ENCODE results near the gene HSPA6. TPM values are rescaled to one million over a fixed set of nuclear protein-coding genes. Genes with fewer than 3 reads are reported as not detected.
A peak's percentile ranks its signal among the peaks of the same experiment; 100 is the strongest.

The HSPA6 gene
- total RNA-seq, 3 donors from 2014 or later = 1.3 to 17.1 (median 5.3) TPM

DNA sequence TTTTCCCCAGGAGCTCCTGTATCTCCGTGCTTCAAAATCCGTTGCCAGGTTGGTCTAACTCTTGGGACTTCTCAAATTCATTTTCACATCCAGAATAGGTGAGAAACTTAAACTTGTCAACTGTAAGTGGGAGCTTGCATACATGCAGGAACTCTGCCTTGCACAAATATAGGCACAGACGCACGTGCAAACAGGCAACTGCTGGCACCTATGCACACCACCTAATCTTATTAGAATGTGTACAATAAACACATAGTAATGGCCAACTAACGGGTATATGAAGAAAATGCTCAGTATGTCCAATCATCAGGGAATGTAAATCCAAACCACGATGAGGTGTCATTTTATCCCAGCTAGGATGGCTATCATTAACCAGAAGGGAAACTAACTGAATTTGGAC lies 41.7 kb upstream of the HSPA6 start:
- H3K36me3 ChIP-seq = no peaks in the 10 kb centered on the region
- H3K27me3 ChIP-seq = peaks cover 0 to 27% of the 10 kb centered on the region in 2 donors
- H3K4me1 ChIP-seq = no peaks in the 10 kb centered on the region
- H3K4me3 ChIP-seq = no peak overlapping the region
- no peak overlapping the region for H3K27ac ChIP-seq
- H3K9me3 ChIP-seq = no peaks in the 10 kb centered on the region
- intact Hi-C loops (cut with DNase I; ENCODE audit: low total_unique reads) = loop anchor here (10.0 kb wide), 1 partner anchor 262 kb away; the partner anchor contains the start of gene DUSP12
- no peak for TF ChIP-seq POLR2AphosphoS5 (IDR thresholded peaks at IDR 0.05)
- no peak for TF ChIP-seq CTCF (IDR thresholded peaks at IDR 0.05)
- TF ChIP-seq POLR2A (IDR thresholded peaks at IDR 0.05) = no peak
- DNase-seq (ENCODE audit: low spot score in 2 of 2) = no peak

GRCh38 chr1:161483361-161483760 lies 41.0 kb upstream of the HSPA6 start:
- TF ChIP-seq POLR2A (IDR thresholded peaks at IDR 0.05) (no peak), POLR2AphosphoS5 (IDR thresholded peaks at IDR 0.05) (no peak), CTCF (IDR thresholded peaks at IDR 0.05) (no peak)
- intact Hi-C loops (cut with DNase I; ENCODE audit: low total_unique reads) = loop anchor here (10.0 kb wide), 1 partner anchor 261 kb away; the partner anchor contains the start of gene DUSP12

GRCh38 chr1:161484613-161485012 lies 39.7 kb upstream of the HSPA6 start:
- intact Hi-C loops (cut with DNase I; ENCODE audit: low total_unique reads) = loop anchor here (10.0 kb wide), 1 partner anchor 260 kb away; the partner anchor contains the start of gene DUSP12
- TF ChIP-seq CTCF (IDR thresholded peaks at IDR 0.05) (no peak), POLR2A (IDR thresholded peaks at IDR 0.05) (no peak), POLR2AphosphoS5 (IDR thresholded peaks at IDR 0.05) (no peak)

More at GRCh38 chr1:161483361-161483760, 41.0 kb upstream of the HSPA6 start:
- DNase-seq (ENCODE audit: low spot score in 2 of 2) = no peak
- H3K9me3 ChIP-seq = no peaks in the 10 kb centered on the region
- H3K4me1 ChIP-seq = no peaks in the 10 kb centered on the region
- H3K4me3 ChIP-seq = no peak overlapping the region
- no peaks in the 10 kb centered on the region for H3K36me3 ChIP-seq
- H3K27me3 ChIP-seq = peaks cover 0 to 27% of the 10 kb centered on the region in 2 donors
- no peak overlapping the region for H3K27ac ChIP-seq

DNA sequence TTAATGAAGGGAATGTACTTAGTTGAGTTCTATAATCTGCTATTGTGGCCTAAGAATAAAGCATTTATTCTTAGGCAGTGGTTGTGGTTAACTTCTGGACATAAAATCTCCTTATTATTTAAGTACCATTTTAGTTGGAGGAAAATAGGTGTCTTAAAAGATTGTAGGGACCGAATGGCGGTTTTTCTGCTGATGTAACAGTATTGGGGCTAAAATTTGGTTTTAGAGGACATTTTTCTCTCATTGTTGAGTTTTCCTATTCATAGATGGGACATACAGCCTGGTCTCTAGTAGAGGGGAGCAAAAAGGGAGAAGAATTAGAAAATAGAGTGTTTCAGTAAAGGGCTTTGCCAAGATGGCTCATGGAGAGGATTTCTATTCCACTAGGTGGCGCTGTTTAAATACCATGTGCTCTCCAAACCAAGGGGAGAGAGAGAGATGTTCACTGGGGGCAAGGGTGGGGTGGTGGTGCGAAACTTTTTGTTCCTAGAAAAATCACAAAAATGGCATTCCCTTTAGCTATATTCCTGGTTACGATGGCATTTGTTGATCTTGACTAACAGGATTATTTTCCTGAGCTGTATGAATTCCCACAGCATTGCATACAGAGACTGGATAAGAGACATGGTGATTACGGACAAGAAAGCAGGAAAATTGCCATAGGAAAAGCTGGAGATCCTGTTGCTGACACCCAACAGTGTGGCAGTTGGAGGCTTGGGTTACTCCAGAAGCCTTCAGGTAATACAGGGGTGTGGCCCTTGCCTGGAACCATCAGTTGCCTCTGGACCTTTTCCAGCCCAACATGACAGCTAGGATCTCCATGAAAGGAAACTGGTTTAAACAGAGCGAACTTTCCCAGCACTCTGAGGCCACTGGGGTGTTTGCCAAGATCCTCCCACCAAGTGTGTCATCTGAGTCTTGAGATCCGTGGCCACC lies 37.3 kb upstream of the HSPA6 start:
- TF ChIP-seq POLR2AphosphoS5 (IDR thresholded peaks at IDR 0.05) (no peak), POLR2A (IDR thresholded peaks at IDR 0.05) (no peak), CTCF (IDR thresholded peaks at IDR 0.05) (peak; percentile 62 to 82 (median 72))
- Histone ChIP-seq H3K4me3 (peak overlapping the region in 2 of 3 donors; percentile 14 to 41), H3K27me3 (peaks cover 0 to 5% of the 10 kb centered on the region in 2 donors), H3K9me3 (no peaks in the 10 kb centered on the region), H3K27ac (no peak overlapping the region), H3K4me1 (no peaks in the 10 kb centered on the region), H3K36me3 (no peaks in the 10 kb centered on the region)
- DNase-seq (ENCODE audit: low spot score in 2 of 2) = peak in 1 of 2 donors; percentile 45
- intact Hi-C loops (cut with DNase I; ENCODE audit: low total_unique reads) = loop anchor here (10.0 kb wide), 1 partner anchor 258 kb away; the partner anchor contains the start of gene DUSP12

More at GRCh38 chr1:161484613-161485012, 39.7 kb upstream of the HSPA6 start:
- DNase-seq (ENCODE audit: low spot score in 2 of 2) = no peak
- no peak overlapping the region for H3K27ac ChIP-seq
- H3K4me3 ChIP-seq = no peak overlapping the region
- peaks cover 0 to 20% of the 10 kb centered on the region in 2 donors for H3K27me3 ChIP-seq
- no peaks in the 10 kb centered on the region for H3K9me3 ChIP-seq
- no peaks in the 10 kb centered on the region for H3K36me3 ChIP-seq
- H3K4me1 ChIP-seq = no peaks in the 10 kb centered on the region

- no peaks in the 10 kb centered on the region for H3K4me1 ChIP-seq
- no peak overlapping the region for H3K4me3 ChIP-seq
- H3K9me3 ChIP-seq = no peaks in the 10 kb centered on the region
- no peak overlapping the region for H3K27ac ChIP-seq
- H3K36me3 ChIP-seq = no peaks in the 10 kb centered on the region
- TF ChIP-seq POLR2A (IDR thresholded peaks at IDR 0.05) = no peak
- no peak for TF ChIP-seq POLR2AphosphoS5 (IDR thresholded peaks at IDR 0.05)
- TF ChIP-seq CTCF (IDR thresholded peaks at IDR 0.05) = no peak
- intact Hi-C loops (cut with DNase I; ENCODE audit: low total_unique reads) = no loop called here
- DNase-seq (ENCODE audit: low spot score in 2 of 2) = no peak
- no peaks in the 10 kb centered on the region for H3K27me3 ChIP-seq
Observed at GRCh38 chr1:161491472-161491871, 32.9 kb upstream of the HSPA6 start.
